K562 (cell line): Measurements from ENCODE around the gene SDS. TPM values are rescaled to one million over a fixed set of nuclear protein-coding genes. Genes with fewer than 3 reads are reported as not detected.
A peak's percentile ranks its signal among the peaks of the same experiment; 100 is the strongest.

Experiments used
- ATF7 ChIP-seq: fragments of 450-650 bp; IDR thresholded peaks from 2 replicates; pipeline ENCODE4 v1.7.1; 2014; ENCODE audit warnings: mild to moderate bottlenecking, moderate library complexity
- CBFB ChIP-seq: sonication (generic); formaldehyde crosslinking; IDR thresholded peaks from 2 replicates; pipeline ENCODE4 v1.4.0; 2020; ENCODE audit warnings: mild to moderate bottlenecking, missing genetic modification reagents
- EGR1 ChIP-seq: fragments of 450-650 bp; conservative IDR thresholded peaks from 2 replicates; pipeline ENCODE4 v1.6.1; 2017; ENCODE audit warnings: mild to moderate bottlenecking
- ELF1 ChIP-seq: fragments of 200-800 bp; sonication (Bioruptor generic); IDR thresholded peaks from 2 replicates; pipeline ENCODE4 v1.6.1; 2016; ENCODE audit warnings: missing genetic modification characterization, missing compliant biosample characterization
- FOXK2 ChIP-seq, 2 experiments: fragments of 450-650 bp; IDR thresholded peaks in 1 of 2; conservative IDR thresholded peaks in 1 of 2; 2 replicates each; pipeline ENCODE4 v1.6.1; 2016; ENCODE audit warnings: low read depth in 2 of 2, mild to moderate bottlenecking in 1 of 2
- HCFC1 ChIP-seq: IDR thresholded peaks from 2 replicates; pipeline ENCODE4 v1.6.1; 2012; ENCODE audit warnings: low read depth, low read length, improper control_type of control experiment
- KDM5B ChIP-seq: fragments of 200-600 bp; sonication (generic); IDR thresholded peaks from 2 replicates; pipeline ENCODE4 v1.6.1; 2012; ENCODE audit warnings: low read depth, mild to moderate bottlenecking, moderate library complexity, low read length, control low read depth, inconsistent platforms; ENCODE audit not compliant: insufficient replicate concordance
- MCM3 ChIP-seq: fragments of 450-650 bp; IDR thresholded peaks from 2 replicates; pipeline ENCODE4 v1.6.1; 2016
- MTA2 ChIP-seq: fragments of 450-650 bp; IDR thresholded peaks from 2 replicates; pipeline ENCODE4 v1.6.1; 2016; ENCODE audit warnings: low read depth
- NEUROD1 ChIP-seq: fragments of 150-350 bp; IDR thresholded peaks from 2 replicates; pipeline ENCODE4 v1.6.1; 2014; ENCODE audit warnings: borderline replicate concordance, low read length, low read depth; ENCODE audit not compliant: partially characterized antibody
- NFATC3 ChIP-seq: fragments of 450-650 bp; IDR thresholded peaks from 2 replicates; pipeline ENCODE4 v1.6.1; 2017; ENCODE audit warnings: mild to moderate bottlenecking
- NFXL1 ChIP-seq: fragments of 450-650 bp; formaldehyde crosslinking; IDR thresholded peaks from 2 replicates; pipeline ENCODE4 v1.4.0; 2021; ENCODE audit warnings: mild to moderate bottlenecking
- PHF20 ChIP-seq: fragments of 450-650 bp; IDR thresholded peaks from 2 replicates; pipeline ENCODE4 v1.6.1; 2018; ENCODE audit not compliant: partially characterized antibody
- PPARD ChIP-seq: fragments of 250-450 bp; sonication (Bioruptor Pico); IDR thresholded peaks from 2 replicates; pipeline ENCODE4 v1.8.0; 2022; ENCODE audit warnings: inconsistent platforms, mild to moderate bottlenecking, moderate library complexity
- RB1 ChIP-seq: fragments of 450-650 bp; IDR thresholded peaks from 2 replicates; pipeline ENCODE4 v1.6.1; 2017; ENCODE audit warnings: low read depth, mild to moderate bottlenecking
- RBBP5 ChIP-seq: fragments of 200-600 bp; sonication (generic); IDR thresholded peaks from 2 replicates; pipeline ENCODE4 v1.6.1; 2012; ENCODE audit warnings: borderline replicate concordance, mild to moderate bottlenecking, low read length, control low read depth, inconsistent platforms; ENCODE audit not compliant: insufficient read depth, poor library complexity, severe bottlenecking
- TCFL5 ChIP-seq: fragments of 250-450 bp; sonication (Bioruptor Pico); conservative IDR thresholded peaks from 2 replicates; pipeline ENCODE4 v1.6.1; 2021; ENCODE audit warnings: mild to moderate bottlenecking, moderate library complexity, matching md5 sums
- ZNF184 ChIP-seq: sonication (generic); formaldehyde crosslinking; IDR thresholded peaks from 2 replicates; pipeline ENCODE4 v1.5.0; 2020; ENCODE audit warnings: missing genetic modification reagents
- ZNF197 ChIP-seq: fragments of 200-800 bp; sonication (Bioruptor generic); IDR thresholded peaks from 2 replicates; pipeline ENCODE4 v1.6.1; 2016; ENCODE audit warnings: low read depth, missing genetic modification characterization, missing compliant biosample characterization
- ZNF586 ChIP-seq: fragments of 450-650 bp; formaldehyde crosslinking; conservative IDR thresholded peaks from 2 replicates; pipeline ENCODE4 v1.4.0; 2020; ENCODE audit warnings: mild to moderate bottlenecking, moderate library complexity
- polyA plus RNA-seq, 8 experiments: library from polyadenylated mRNA; depleted of rRNA in 4 of 8; stranded (reverse) in 5 of 8; unstranded in 3 of 8; fragments of >200 nt; fragmentation: Nextera tagmentation in 2 of 8; fragmentation: Illumina TruSeq in 1 of 8; extraction: Ambion mirVana in 2 of 8; extraction: Trizol in 1 of 8; gene quantifications; 2 replicates each; pipeline versions ENCODE4 v1.2.1 to v1.2.3, GENCODE V29; 2011 to 2014; ENCODE audit warnings: inconsistent platforms in 1 of 8, missing spikeins in 1 of 8
- total RNA-seq, 7 experiments: library from RNA; depleted of rRNA in 6 of 7; stranded (reverse); fragments of >200 nt in 6 of 7; fragmentation: Illumina TruSeq in 2 of 7; extraction: Trizol in 2 of 7; gene quantifications; 2 replicates each; pipeline versions ENCODE4 v1.2.1 to v1.2.3, GENCODE V29; 2011 to 2021; ENCODE audit warnings: low replicate concordance in 1 of 7
- TF ChIP-seq, protein P1 (sequence below): fragments of 250-450 bp; sonication (Bioruptor Pico); IDR thresholded peaks from 2 replicates; pipeline ENCODE4 v1.4.0; 2020; ENCODE audit warnings: mild to moderate bottlenecking, moderate library complexity
- TF ChIP-seq, protein P2 (sequence below): sonication (generic); formaldehyde crosslinking; IDR thresholded peaks from 2 replicates; pipeline ENCODE4 v1.8.1; 2023; ENCODE audit warnings: mild to moderate bottlenecking, missing genetic modification reagents

The SDS gene
- total and polyA plus RNA-seq, 9 of the 15 experiments (the other 6 are each of a cell fraction or from before 2014, with no cell fraction given): 0.07 to 1.1 (median 0.12) TPM; not detected in 1

DNA sequence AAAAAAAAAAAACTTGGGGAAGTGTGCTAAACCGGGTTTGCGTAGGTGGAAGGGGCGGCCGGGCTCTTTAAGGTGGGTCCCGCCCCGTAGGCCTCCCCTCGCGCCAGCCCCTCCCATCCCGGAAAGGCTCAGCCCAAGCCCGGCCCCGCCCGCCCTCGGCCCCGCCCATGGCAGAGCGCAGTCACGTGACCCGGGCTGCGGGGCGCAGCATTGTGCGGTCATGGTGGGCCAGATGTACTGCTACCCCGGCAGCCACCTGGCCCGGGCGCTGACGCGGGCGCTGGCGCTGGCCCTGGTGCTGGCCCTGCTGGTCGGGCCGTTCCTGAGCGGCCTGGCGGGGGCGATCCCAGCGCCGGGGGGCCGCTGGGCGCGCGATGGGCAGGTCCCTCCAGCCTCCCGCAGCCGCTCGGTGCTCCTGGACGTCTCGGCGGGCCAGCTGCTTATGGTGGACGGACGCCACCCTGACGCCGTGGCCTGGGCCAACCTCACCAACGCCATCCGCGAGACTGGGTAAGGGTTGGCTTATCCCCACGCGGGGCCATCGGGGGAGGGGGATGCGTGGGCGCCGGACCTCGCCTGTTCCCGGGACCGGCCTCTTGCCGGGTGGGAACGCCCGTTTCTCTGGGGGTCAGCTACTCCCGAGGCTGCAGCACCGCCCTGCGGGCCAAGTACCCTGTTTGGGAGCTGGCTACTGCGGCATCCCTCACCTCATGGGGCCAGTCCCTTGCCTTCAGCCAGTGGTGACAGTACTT lies 45.1 kb downstream of the SDS start, which contains the start of gene PLBD2 (continued):
- TF ChIP-seq CBFB (CRISPR knock-in tag) (no peak), ATF7 (peak; percentile 34; the same call in 1 of the 2 replicates), PHF20 (no peak), ZNF586 (CRISPR knock-in tag) (no peak), PPARD (CRISPR knock-in tag) (no peak), FOXK2 (conservative IDR thresholded peaks at IDR 0.05 in 1 of 2, IDR thresholded peaks at IDR 0.05 in 1 of 2; ENCODE audit: low read depth in 2 of 2) (0 out of 4 replicates have a peak, but pooled peaks of 1 of the 2 experiments have one; percentile 42), EGR1 (peak; percentile 98), HCFC1 (peak; percentile 46), RBBP5 (peak; percentile 56), KDM5B (peak; percentile 64), ELF1 (tag) (peak; percentile 85), NFATC3 (no peak), NFXL1 (CRISPR knock-in tag) (no peak), ZNF197 (no peak), MTA2 (no peak), NEUROD1 (peak; percentile 30), TCFL5 (no peak), ZNF184 (CRISPR knock-in tag) (no peak), MCM3 (no peak), RB1 (peak; percentile 82)
- TF ChIP-seq, protein P1, sequence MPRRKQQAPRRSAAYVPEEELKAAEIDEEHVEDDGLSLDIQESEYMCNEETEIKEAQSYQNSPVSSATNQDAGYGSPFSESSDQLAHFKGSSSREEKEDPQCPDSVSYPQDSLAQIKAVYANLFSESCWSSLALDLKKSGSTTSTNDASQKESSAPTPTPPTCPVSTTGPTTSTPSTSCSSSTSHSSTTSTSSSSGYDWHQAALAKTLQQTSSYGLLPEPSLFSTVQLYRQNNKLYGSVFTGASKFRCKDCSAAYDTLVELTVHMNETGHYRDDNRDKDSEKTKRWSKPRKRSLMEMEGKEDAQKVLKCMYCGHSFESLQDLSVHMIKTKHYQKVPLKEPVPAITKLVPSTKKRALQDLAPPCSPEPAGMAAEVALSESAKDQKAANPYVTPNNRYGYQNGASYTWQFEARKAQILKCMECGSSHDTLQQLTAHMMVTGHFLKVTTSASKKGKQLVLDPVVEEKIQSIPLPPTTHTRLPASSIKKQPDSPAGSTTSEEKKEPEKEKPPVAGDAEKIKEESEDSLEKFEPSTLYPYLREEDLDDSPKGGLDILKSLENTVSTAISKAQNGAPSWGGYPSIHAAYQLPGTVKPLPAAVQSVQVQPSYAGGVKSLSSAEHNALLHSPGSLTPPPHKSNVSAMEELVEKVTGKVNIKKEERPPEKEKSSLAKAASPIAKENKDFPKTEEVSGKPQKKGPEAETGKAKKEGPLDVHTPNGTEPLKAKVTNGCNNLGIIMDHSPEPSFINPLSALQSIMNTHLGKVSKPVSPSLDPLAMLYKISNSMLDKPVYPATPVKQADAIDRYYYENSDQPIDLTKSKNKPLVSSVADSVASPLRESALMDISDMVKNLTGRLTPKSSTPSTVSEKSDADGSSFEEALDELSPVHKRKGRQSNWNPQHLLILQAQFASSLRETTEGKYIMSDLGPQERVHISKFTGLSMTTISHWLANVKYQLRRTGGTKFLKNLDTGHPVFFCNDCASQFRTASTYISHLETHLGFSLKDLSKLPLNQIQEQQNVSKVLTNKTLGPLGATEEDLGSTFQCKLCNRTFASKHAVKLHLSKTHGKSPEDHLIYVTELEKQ (CRISPR knock-in tag): no peak
- TF ChIP-seq, protein P2, sequence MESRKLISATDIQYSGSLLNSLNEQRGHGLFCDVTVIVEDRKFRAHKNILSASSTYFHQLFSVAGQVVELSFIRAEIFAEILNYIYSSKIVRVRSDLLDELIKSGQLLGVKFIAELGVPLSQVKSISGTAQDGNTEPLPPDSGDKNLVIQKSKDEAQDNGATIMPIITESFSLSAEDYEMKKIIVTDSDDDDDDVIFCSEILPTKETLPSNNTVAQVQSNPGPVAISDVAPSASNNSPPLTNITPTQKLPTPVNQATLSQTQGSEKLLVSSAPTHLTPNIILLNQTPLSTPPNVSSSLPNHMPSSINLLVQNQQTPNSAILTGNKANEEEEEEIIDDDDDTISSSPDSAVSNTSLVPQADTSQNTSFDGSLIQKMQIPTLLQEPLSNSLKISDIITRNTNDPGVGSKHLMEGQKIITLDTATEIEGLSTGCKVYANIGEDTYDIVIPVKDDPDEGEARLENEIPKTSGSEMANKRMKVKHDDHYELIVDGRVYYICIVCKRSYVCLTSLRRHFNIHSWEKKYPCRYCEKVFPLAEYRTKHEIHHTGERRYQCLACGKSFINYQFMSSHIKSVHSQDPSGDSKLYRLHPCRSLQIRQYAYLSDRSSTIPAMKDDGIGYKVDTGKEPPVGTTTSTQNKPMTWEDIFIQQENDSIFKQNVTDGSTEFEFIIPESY: 0 out of 2 replicates have a peak, but pooled peaks have one; percentile 15
